IgD-negative memory B cell (primary cell): Measurements from ENCODE around the gene SYT12. TPM values are rescaled to one million over a fixed set of nuclear protein-coding genes. Genes with fewer than 3 reads are reported as not detected.

Experiments used
- H3K27ac Mint-ChIP-seq, 3 donors: one replicate each; pipeline ENCODE4 v1.8.0; 2020 to 2022; ENCODE audit warnings: mild to moderate bottlenecking in 3 of 3, mixed read lengths in 3 of 3, moderate library complexity in 1 of 3
- H3K27me3 Mint-ChIP-seq: one replicate; pipeline ENCODE4 v1.8.0; 2021; ENCODE audit warnings: mixed read lengths
- H3K36me3 Mint-ChIP-seq: one replicate; pipeline ENCODE4 v1.8.0; 2020; ENCODE audit warnings: mild to moderate bottlenecking, mixed read lengths
- H3K4me1 Mint-ChIP-seq, 3 donors: one replicate each; pipeline ENCODE4 v1.8.0; 2020 to 2022; ENCODE audit warnings: mixed read lengths in 3 of 3, mild to moderate bottlenecking in 1 of 3
- H3K4me3 Mint-ChIP-seq, 4 donors: one replicate each; pipeline ENCODE4 v1.8.0; 2020 to 2022; ENCODE audit warnings: mild to moderate bottlenecking in 4 of 4, mixed read lengths in 4 of 4, moderate library complexity in 3 of 4
- H3K9me3 Mint-ChIP-seq, 3 donors: one replicate each; pipeline ENCODE4 v1.8.0; 2020 to 2021; ENCODE audit warnings: mixed read lengths in 3 of 3, mild to moderate bottlenecking in 1 of 3
- polyA plus RNA-seq: library from polyadenylated mRNA; unstranded; fragments of 300-500 nt; fragmentation: Illumina TruSeq; gene quantifications from one replicate; pipeline ENCODE4 v1.2.3, GENCODE V29; 2021

SYT12 gene
- polyA plus RNA-seq, 1 donor from 2014 or later: not detected

DNA sequence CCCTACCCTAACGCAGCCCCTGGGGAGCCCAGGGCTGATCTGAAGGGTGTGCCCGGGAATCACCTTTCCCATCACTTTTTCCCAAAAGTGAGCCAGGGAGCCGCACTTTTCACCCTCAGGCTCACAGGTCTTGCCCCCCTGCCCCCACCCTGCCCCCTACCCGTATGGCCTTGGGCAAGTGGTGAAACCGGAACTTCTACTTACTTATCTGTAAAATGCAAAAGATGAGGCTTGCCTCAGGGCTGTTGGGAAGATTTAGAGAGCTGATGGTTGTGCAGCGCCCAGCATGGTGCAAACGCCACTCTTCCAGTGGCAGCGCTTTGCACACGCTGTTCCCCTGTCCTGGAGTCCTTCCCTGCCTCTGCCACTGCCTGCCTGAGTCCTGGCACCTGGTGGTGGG, 8.0 kb downstream of the SYT12 start:
- Mint-ChIP-seq H3K4me1 (peaks cover 13 to 25% (median 17%) of the 10 kb centered on the region in 3 donors), H3K4me3 (peak overlapping the region in 2 of 4 donors; percentile 54 to 71), H3K9me3 (no peaks in the 10 kb centered on the region), H3K27ac (peak overlapping the region in 1 of 3 donors; percentile 69), H3K36me3 (no peaks in the 10 kb centered on the region), H3K27me3 (peaks cover 62% of the 10 kb centered on the region)

DNA sequence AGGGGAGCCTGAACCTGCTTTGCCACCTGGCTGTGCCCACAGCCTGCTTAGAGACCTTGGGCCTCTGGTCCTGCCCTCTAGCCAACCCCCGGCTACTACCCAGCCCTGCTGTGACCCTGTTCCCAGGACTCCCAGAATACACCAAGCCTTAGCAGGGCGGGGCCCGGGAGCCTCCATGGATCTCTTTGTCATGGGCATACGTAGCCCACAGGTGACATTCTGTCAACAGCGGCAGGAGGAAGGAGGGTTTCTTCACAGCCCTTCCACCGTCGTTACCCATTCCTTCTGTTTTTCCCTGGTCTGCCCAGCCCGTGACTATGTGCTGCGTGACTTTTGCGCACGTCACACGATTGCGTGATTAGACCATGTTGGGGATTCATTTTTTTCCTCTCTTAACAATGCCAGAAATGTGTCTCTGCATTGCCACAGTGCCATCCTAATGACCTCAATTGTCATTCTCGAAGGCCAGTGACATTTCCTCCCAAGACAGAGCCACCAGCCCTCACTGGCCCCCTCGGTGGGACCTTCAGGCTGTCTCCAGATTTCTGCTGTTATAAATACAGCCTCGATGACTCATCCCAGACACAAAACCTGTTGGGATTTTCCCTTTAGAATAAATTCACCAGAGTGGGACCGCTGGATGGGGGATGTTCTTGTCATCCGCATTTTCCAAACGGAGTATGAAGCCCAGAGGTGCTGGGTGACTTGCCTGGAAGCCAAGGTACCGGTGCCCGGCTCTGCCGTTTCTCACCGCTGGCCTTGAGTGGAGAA, 9.0 kb downstream of the SYT12 start:
- Mint-ChIP-seq H3K4me1 (peaks cover 13 to 25% (median 17%) of the 10 kb centered on the region in 3 donors), H3K27ac (peak overlapping the region in 1 of 3 donors; percentile 35), H3K36me3 (no peaks in the 10 kb centered on the region), H3K4me3 (no peak overlapping the region), H3K27me3 (peaks cover 65% of the 10 kb centered on the region), H3K9me3 (no peaks in the 10 kb centered on the region)

DNA sequence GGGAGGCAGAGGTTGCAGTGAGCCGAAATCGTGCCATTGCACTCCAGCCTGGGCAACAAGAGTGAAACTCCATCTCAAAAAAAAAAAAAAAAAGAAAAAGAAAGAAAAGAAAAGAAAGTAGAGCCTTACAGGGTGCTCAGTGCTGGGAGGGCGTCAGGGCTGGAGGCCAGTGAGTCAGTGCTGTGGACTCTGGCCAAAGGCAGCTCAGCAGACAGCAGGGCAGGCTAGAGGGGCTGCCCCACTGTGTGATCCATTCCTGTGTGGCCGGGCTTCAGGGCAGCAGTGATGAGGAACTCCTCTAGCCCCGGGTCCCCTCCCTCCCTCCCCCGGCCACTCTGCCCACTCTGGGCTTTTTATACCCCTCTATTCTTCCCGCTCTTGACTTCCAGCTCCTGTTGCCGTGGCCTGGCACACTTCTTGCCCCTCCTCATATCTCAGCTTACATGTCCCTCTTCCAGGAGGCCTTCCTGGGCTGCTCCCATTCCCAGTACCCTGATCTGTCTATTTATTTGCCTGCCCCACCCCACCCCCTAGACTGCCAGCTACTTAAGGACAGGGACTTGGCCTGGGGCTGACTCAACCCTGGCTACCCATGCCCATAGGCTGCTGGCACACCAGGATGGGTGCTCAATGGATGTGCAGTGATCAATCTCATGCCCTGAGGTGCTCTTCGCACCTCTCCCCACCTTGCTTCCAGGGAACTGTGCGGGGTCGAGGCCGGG, 10.1 kb downstream of the SYT12 start:
- Mint-ChIP-seq H3K27ac (no peak overlapping the region), H3K4me3 (no peak overlapping the region), H3K4me1 (peaks cover 10 to 15% (median 10%) of the 10 kb centered on the region in 3 donors), H3K27me3 (peaks cover 61% of the 10 kb centered on the region), H3K9me3 (no peaks in the 10 kb centered on the region), H3K36me3 (no peaks in the 10 kb centered on the region)

DNA sequence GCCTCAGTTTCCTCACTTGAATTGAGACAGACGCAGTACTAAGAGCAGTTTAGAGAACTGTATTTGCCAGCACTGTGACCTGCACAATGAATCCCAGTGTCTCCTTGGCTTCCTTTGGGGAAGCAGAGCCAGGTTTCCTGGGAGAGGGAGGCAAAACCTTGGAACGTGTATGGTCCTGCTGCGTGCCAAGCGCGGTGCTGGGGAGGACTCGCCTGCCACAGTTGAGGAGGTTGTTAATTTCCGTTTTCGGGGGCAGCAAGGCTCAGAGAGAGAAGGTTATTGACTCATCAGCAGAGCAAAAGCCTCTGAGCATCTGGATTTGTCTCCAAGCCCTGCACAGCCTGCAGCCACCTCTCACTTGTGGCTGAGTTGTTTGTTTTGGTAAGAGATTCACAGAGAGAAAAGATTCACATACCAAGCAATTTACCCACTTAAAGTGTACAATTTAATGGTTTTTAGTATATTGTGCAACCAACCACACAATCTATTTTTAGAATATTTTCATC, 10.8 kb downstream of the SYT12 start:
- Mint-ChIP-seq H3K36me3 (no peaks in the 10 kb centered on the region), H3K27me3 (peaks cover 60% of the 10 kb centered on the region), H3K4me3 (no peak overlapping the region), H3K9me3 (no peaks in the 10 kb centered on the region), H3K27ac (no peak overlapping the region), H3K4me1 (peaks cover 7 to 9% (median 8%) of the 10 kb centered on the region in 3 donors)

DNA sequence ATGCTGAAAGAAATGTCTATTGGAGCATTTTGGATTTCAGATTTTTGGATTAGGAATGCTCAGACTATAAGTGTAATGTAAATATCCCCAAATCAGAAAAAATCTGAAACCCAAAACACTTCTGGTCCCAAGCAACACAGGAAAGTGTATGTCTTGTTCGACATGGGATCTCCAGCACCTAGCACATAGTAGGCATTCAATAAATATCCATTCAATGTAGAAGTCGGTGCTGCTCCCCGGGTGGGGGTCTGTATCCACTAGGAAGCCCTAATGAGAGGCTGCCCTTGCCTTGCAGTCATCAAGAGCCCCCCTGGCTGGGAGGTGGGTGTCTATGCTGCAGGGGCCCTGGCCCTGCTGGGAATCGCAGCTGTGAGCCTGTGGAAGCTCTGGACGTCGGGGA, 11.4 kb downstream of the SYT12 start:
- no peak overlapping the region for H3K27ac Mint-ChIP-seq
- peaks cover 6 to 8% (median 7%) of the 10 kb centered on the region in 3 donors for H3K4me1 Mint-ChIP-seq
- peaks cover 60% of the 10 kb centered on the region for H3K27me3 Mint-ChIP-seq
- H3K36me3 Mint-ChIP-seq: no peaks in the 10 kb centered on the region
- H3K4me3 Mint-ChIP-seq: no peak overlapping the region
- H3K9me3 Mint-ChIP-seq: no peaks in the 10 kb centered on the region

DNA sequence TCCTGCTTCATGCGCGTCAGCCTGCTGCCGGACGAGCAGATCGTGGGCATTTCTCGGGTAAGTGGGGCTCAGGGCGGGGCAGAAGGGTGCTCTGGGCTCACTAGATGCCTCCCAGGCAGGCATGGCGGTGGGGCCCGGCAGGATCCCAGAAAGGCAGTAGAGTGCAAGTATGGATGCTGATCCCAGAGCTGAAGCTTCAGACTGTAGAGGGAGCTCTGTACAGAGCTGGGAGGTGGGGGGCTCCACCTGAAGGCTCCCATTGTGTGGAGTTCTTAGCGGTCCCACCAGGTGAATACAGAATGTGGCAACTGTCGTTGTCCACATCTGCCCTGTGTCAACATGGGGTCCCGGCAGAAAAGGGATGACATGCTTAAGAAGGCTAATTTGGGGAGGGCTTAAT, 17.2 kb downstream of the SYT12 start:
- Mint-ChIP-seq H3K27me3 (peaks cover 61% of the 10 kb centered on the region), H3K4me3 (no peak overlapping the region), H3K9me3 (no peaks in the 10 kb centered on the region)

DNA sequence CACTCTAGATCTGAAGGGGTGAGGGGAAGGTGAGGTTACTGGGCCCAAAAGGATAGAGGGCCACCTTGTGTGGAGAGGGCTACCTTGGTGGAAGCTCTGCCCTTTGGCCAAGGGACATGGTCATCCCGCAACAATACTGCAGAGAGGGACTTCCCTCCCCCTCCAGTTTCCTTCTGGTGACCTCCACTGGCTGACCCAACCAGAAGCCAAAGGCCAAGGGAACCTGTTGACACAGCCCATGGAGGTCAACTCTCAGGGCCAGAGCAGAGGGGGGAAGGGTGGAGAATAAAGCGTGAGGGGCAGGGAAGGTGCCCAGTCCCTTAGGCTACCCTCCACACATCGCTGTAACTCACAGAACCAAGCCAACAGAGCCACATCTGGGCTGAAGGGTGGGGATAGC, 18.7 kb downstream of the SYT12 start:
- Mint-ChIP-seq H3K36me3 (no peaks in the 10 kb centered on the region), H3K9me3 (no peaks in the 10 kb centered on the region), H3K27me3 (peaks cover 61% of the 10 kb centered on the region), H3K4me3 (no peak overlapping the region), H3K4me1 (peaks cover 7 to 15% (median 14%) of the 10 kb centered on the region in 3 donors), H3K27ac (no peak overlapping the region)

More for the DNA sequence above, 17.2 kb downstream of the SYT12 start:
- Mint-ChIP-seq H3K36me3 (no peaks in the 10 kb centered on the region), H3K4me1 (peaks cover 0 to 9% (median 8%) of the 10 kb centered on the region in 3 donors), H3K27ac (no peak overlapping the region)

DNA sequence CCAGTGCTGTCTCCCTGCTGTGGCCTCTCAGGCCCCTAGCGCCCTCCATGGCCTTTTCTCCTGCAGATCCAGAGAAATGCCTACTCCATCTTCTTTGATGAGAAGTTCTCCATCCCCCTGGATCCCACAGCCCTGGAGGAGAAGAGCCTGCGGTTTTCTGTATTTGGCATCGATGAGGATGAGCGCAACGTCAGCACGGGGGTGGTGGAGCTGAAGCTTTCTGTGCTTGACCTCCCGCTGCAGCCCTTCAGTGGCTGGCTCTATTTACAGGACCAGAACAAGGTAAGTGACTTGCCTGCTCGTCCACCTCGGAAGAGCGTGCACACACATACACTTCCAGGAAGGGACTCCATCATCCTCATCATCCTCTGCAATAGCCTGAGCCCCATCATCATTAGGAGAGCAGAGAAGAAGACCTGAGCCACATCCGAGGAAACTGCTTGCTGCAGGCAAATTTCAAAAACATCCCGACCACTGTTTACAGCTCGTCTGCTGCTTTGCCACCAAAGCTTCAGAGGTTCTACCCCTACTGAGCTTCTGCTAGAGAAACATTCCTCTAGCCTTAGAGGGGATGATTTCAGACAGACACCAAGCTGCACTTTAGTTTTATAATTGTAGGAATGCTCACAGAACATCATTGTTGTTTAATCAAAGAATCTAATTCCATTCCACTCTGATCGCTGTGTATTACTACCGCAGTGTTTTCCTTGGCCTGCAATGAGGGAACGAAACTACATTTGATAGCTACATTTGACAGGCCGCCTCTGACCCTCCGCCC, 20.8 kb downstream of the SYT12 start:
- H3K27me3 Mint-ChIP-seq: peaks cover 56% of the 10 kb centered on the region
- peaks cover 11 to 16% (median 16%) of the 10 kb centered on the region in 3 donors for H3K4me1 Mint-ChIP-seq
- H3K4me3 Mint-ChIP-seq: peak overlapping the region in 1 of 4 donors; percentile 1
- H3K36me3 Mint-ChIP-seq: no peaks in the 10 kb centered on the region
- no peaks in the 10 kb centered on the region for H3K9me3 Mint-ChIP-seq
- H3K27ac Mint-ChIP-seq: no peak overlapping the region

DNA sequence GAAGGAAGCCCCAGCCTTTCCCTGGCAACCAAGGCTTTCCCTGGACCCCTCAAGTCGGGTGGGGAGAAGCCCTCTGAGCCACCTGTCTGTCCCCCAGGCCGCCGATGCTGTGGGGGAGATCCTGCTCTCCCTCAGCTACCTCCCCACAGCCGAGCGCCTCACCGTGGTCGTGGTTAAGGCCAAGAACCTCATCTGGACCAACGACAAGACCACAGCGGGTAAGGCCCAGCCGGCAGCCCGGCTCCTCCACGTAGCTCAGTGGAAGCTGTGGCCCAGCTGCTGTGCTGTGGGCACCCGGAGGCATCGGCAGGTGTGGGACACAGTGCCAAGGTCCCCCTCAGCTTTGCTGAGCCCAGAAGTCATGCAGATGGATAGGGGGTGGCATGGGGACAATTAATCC, 21.6 kb downstream of the SYT12 start:
- Mint-ChIP-seq H3K36me3 (no peaks in the 10 kb centered on the region), H3K27ac (no peak overlapping the region), H3K27me3 (peaks cover 56% of the 10 kb centered on the region), H3K4me1 (peaks cover 11 to 16% (median 16%) of the 10 kb centered on the region in 3 donors), H3K4me3 (no peak overlapping the region), H3K9me3 (no peaks in the 10 kb centered on the region)

DNA sequence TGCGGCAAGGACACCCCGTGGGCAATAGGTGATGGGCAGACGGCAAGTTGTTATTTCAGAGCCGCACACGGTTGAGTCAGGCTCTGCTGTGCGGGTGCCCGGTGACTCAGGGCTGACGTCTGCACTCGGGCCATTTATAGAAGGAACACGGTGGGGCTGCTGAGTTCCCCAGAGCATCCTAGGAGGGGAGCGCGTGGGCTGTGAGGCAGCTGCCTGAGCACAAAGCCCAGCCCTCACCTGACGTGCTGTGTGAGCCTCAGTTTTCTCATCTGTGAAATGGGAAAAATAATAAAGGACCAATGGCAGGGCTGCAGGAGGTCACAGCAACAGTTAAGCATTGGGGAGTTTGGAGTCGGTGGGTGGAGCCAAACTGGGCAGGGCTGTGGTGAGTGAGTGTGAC, 22.4 kb downstream of the SYT12 start:
- H3K4me3 Mint-ChIP-seq: peak overlapping the region in 2 of 4 donors; percentile 67 to 80
- H3K36me3 Mint-ChIP-seq: no peaks in the 10 kb centered on the region
- no peaks in the 10 kb centered on the region for H3K9me3 Mint-ChIP-seq
- peaks cover 51% of the 10 kb centered on the region for H3K27me3 Mint-ChIP-seq
- peaks cover 11 to 16% (median 16%) of the 10 kb centered on the region in 3 donors for H3K4me1 Mint-ChIP-seq
- H3K27ac Mint-ChIP-seq: peak overlapping the region in 1 of 3 donors; percentile 59

DNA sequence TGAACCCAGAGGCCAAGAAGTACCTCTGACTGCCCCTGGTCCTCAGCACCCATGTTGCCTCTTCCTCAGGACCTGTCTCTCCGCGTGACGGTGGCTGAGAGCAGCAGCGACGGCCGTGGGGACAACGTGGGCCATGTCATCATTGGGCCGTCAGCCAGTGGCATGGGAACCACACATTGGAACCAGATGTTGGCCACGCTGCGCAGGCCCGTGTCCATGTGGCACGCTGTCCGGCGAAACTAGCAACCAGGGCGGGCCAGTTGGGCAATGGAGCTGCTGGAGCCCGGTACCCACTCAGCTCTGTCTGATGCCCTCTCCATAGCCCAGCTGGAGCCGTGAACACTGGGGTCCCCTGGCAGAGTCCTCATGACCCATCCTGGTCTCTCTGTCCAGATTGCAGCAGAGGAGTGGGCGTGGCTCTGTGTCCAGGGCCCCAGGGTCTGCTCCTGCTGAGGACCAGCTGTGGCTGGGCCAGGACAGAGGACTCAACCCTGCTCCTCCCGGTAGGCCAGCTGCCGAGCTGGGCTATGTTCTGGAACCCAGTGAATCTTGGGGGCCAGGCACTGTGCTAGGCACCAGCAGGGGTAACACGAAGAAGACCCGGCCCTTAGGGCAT, 25.7 kb downstream of the SYT12 start:
- Mint-ChIP-seq H3K27me3 (peaks cover 37% of the 10 kb centered on the region), H3K9me3 (no peaks in the 10 kb centered on the region), H3K4me1 (peaks cover 8 to 11% (median 9%) of the 10 kb centered on the region in 3 donors), H3K27ac (no peak overlapping the region), H3K36me3 (no peaks in the 10 kb centered on the region), H3K4me3 (no peak overlapping the region)

DNA sequence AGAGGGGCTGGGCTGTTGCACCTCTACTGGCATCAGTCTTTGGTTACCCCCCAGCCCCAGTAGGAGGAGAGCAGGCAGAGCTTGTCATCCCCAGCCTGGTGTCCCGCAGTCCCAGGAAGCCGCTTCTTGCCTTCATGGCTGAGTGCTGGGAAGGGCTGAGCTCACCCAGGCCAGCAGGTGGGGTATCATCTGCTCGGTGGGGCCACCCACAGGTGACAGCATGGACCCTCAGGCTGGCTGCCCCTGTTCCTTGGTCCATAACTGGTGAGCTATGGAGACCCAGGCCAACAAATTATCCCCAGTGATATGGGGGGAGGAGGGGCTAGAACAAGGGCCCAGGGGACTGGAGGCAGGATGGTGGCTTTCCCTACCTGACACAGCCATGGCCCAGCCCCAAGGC, 27.2 kb downstream of the SYT12 start:
- peaks cover 29% of the 10 kb centered on the region for H3K27me3 Mint-ChIP-seq
- no peak overlapping the region for H3K27ac Mint-ChIP-seq
- H3K4me3 Mint-ChIP-seq: no peak overlapping the region
- H3K4me1 Mint-ChIP-seq: peaks cover 8 to 11% (median 9%) of the 10 kb centered on the region in 3 donors
- no peaks in the 10 kb centered on the region for H3K36me3 Mint-ChIP-seq
- no peaks in the 10 kb centered on the region for H3K9me3 Mint-ChIP-seq

DNA sequence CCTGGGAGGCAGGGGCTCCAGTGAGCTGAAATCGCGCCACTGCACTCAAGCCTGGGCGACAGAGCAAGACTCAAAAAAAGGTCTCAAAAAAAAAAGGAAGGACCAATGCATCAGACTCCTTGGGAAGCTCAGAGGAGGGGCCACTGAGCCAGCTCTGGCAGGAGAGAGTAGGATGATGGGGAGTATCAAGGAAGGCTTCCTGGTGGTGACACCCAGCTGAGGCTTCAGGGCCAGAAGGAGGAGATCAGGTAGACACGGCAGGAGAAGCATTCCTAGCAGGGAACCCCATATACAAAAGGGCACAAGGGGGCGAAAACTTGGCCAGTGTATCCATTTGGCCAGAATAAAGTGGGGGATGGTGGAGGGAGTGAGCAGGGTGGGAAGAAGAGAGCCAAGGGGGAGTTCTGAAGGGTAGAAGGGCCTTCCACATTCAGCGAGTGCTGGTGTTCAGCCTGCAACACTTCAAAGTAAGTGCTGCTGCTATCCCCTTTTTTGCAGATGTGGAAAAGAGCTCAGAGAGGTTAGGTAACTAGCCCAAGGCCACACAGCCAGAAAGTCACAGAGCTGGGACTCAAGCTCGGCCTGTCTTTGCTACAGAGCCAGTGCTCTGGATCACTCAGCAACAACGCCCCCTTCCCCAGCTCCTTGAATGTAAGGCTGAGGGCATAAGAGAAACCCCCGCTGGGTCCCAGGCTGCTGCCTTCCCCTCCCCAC, 28.4 kb downstream of the SYT12 start:
- Mint-ChIP-seq H3K4me3 (no peak overlapping the region), H3K27me3 (peaks cover 28% of the 10 kb centered on the region), H3K27ac (no peak overlapping the region), H3K9me3 (no peaks in the 10 kb centered on the region), H3K4me1 (peaks cover 3 to 11% (median 10%) of the 10 kb centered on the region in 3 donors), H3K36me3 (no peaks in the 10 kb centered on the region)

DNA sequence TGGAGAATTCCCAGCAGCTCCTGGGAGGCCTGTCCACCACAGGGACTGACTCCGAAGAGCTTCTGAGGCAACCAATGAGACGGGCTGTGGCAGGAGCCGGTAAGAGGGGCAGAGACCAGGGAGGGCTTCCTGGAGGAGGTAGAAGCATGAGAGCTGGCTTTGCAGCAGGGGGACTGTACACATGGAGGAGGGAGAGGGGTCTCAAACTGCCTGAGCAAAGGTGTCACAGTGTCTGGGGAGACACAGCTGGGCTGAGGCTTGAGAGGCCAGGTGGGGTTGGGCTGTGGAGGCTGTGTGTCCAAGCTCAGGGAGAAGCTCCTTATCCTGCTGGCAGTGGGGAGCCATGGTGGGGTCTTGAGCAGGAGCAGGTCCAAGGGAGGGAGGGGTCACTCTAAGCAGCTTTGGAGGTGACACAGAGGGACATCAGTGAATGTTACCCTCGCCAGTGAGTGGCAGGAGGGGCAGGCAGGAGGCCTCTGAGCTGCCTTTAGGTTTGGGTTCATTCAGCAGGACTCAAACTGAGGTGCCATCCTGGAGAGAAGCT, 29.1 kb downstream of the SYT12 start:
- Mint-ChIP-seq H3K4me1 (peaks cover 0 to 7% (median 4%) of the 10 kb centered on the region in 3 donors), H3K4me3 (no peak overlapping the region), H3K27ac (no peak overlapping the region), H3K27me3 (peaks cover 24% of the 10 kb centered on the region), H3K9me3 (no peaks in the 10 kb centered on the region), H3K36me3 (no peaks in the 10 kb centered on the region)
